Upper lobe of left lung (tissue), 6 donors: ENCODE results near the gene PLSCR2. TPM values are rescaled to one million over a fixed set of nuclear protein-coding genes. Genes with fewer than 3 reads are reported as not detected.

ENCODE experiments used
- ATAC-seq, 2 donors: fragments of 200-7000 bp; cut with Tn5 transposase; one replicate each; pipeline ENCODE4 v1.9.1; 2022; ENCODE audit warnings: mild to moderate bottlenecking in 2 of 2, moderate library complexity in 2 of 2; ENCODE audit not compliant: low FRiP score in 2 of 2
- DNase-seq, 2 donors: peaks; one replicate each; pipeline ENCODE4 v3.0.0-alpha.2; 2019 to 2020
- H3K27ac ChIP-seq, 4 donors: fragments of 200-600 bp; sonication (generic); one replicate each; pipeline ENCODE4 v1.5.1; 2016 to 2019
- H3K27me3 ChIP-seq, 4 donors: fragments of 200-600 bp; sonication (generic); one replicate each; pipeline ENCODE4 v1.5.1; 2017 to 2019
- H3K36me3 ChIP-seq, 4 donors: fragments of 200-600 bp; sonication (generic); one replicate each; pipeline ENCODE4 v1.5.1; 2016 to 2019
- H3K4me1 ChIP-seq, 4 donors: fragments of 200-600 bp; sonication (generic); one replicate each; pipeline ENCODE4 v1.5.1; 2018 to 2019
- H3K4me3 ChIP-seq, 4 donors: fragments of 200-600 bp; sonication (generic); one replicate each; pipeline ENCODE4 v1.5.1; 2017 to 2019; ENCODE audit warnings: mild to moderate bottlenecking in 2 of 4, moderate library complexity in 1 of 4
- H3K9me3 ChIP-seq, 4 donors: fragments of 200-600 bp; sonication (generic); one replicate each; pipeline ENCODE4 v1.5.1; 2018 to 2019
- EP300 ChIP-seq, 4 donors: sonication (generic); formaldehyde crosslinking; IDR thresholded peaks; one replicate each; pipeline ENCODE4 v1.5.1; 2017; ENCODE audit warnings: antibody characterized with exemption in 4 of 4, control low read depth in 2 of 4
- POLR2A ChIP-seq, 4 donors: fragments of 450-650 bp; IDR thresholded peaks; one replicate each; pipeline ENCODE4 v1.5.1; 2016 to 2017; ENCODE audit warnings: antibody characterized with exemption in 4 of 4, mild to moderate bottlenecking in 2 of 4
- POLR2AphosphoS5 ChIP-seq, 2 donors: sonication (generic); formaldehyde crosslinking; IDR thresholded peaks; one replicate each; pipeline ENCODE4 v1.5.1; 2017; ENCODE audit warnings: antibody characterized with exemption in 2 of 2
- WGBS, 2 donors: methylation state at CpG; one replicate each; pipeline ENCODE4 v1.1.5; 2017 to 2018; 5-methylcytosine and 5-hydroxymethylcytosine counted together
- total RNA-seq, 6 donors: library from RNA; depleted of rRNA in 4 of 6; stranded (reverse); fragments of >200 nt in 4 of 6; gene quantifications; one replicate each; pipeline versions ENCODE4 v1.1.0 to v1.2.1, GENCODE V29; 2016 to 2021
- TF ChIP-seq, protein P1 (sequence below), 6 experiments: fragments of 450-650 bp in 4 of 6; fragments of 200-600 bp in 2 of 6; sonication (generic) in 2 of 6; IDR thresholded peaks; one replicate each; pipeline ENCODE4 v1.5.1; 2016 to 2019; ENCODE audit warnings: antibody characterized with exemption in 6 of 6
- donor health status: DM: no; HTN: no; CAD: no; lungs with moderate emphysema.
- donor health status: DM: no; HTN: yes; CAD: no; lungs with severe emphysema.

PLSCR2 gene
- total RNA-seq, 6 donors from 2014 or later, result 0.31 TPM; not detected in 5

DNA sequence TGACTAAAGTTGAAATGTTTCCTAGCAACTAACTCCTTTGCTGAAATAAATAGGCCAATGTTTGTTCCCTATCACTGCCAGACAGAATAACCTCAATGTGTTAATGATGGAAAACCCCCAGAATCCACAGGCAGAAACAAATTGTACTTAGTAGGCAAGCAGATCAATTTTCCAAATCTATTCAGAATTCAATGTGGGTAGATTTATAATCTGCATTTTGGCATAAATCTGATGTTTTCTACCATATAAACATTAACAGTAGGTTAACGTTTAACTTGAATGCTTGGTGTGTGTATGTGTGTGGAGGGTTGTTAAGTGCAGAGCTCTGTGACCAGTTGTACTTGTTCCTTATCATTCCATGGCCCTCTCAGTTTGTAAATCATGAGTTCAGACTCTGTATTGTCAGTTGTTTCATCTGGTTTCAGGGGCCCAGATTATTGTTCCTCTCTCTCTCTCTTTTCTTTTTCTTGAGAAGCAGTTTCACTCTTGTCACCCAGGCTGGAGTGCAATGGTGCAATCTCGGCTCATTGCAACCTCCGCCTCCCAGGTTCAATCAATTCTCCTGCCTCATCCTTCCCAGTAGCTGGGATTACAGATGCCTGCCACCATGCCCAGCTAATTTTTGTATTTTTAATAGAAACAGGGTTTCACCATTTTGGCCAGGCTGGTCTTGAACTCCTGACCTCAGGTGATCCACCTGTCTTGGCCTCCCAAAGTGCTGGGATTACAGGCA is 42.2 kb upstream of the PLSCR2 start:
- 68 to 70% methylated on average over 3 of the region's 3 CpGs for WGBS, 2 donors
- DNase-seq (no peak), ATAC-seq (no peak)
- Histone ChIP-seq H3K9me3 (no peaks in the 10 kb centered on the region), H3K4me1 (peaks cover 9 to 16% (median 14%) of the 10 kb centered on the region in 4 donors), H3K27ac (peak overlapping the region in 1 of 4 donors; percentile 23), H3K27me3 (no peaks in the 10 kb centered on the region), H3K36me3 (peaks cover 0 to 44% (median 7%) of the 10 kb centered on the region in 4 donors), H3K4me3 (no peak overlapping the region)
- TF ChIP-seq EP300 (IDR thresholded peaks at IDR 0.05) (no peak), POLR2AphosphoS5 (IDR thresholded peaks at IDR 0.05) (no peak), POLR2A (IDR thresholded peaks at IDR 0.05) (no peak)
- TF ChIP-seq, protein P1, sequence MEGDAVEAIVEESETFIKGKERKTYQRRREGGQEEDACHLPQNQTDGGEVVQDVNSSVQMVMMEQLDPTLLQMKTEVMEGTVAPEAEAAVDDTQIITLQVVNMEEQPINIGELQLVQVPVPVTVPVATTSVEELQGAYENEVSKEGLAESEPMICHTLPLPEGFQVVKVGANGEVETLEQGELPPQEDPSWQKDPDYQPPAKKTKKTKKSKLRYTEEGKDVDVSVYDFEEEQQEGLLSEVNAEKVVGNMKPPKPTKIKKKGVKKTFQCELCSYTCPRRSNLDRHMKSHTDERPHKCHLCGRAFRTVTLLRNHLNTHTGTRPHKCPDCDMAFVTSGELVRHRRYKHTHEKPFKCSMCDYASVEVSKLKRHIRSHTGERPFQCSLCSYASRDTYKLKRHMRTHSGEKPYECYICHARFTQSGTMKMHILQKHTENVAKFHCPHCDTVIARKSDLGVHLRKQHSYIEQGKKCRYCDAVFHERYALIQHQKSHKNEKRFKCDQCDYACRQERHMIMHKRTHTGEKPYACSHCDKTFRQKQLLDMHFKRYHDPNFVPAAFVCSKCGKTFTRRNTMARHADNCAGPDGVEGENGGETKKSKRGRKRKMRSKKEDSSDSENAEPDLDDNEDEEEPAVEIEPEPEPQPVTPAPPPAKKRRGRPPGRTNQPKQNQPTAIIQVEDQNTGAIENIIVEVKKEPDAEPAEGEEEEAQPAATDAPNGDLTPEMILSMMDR (IDR thresholded peaks at IDR 0.05), result no peak

DNA sequence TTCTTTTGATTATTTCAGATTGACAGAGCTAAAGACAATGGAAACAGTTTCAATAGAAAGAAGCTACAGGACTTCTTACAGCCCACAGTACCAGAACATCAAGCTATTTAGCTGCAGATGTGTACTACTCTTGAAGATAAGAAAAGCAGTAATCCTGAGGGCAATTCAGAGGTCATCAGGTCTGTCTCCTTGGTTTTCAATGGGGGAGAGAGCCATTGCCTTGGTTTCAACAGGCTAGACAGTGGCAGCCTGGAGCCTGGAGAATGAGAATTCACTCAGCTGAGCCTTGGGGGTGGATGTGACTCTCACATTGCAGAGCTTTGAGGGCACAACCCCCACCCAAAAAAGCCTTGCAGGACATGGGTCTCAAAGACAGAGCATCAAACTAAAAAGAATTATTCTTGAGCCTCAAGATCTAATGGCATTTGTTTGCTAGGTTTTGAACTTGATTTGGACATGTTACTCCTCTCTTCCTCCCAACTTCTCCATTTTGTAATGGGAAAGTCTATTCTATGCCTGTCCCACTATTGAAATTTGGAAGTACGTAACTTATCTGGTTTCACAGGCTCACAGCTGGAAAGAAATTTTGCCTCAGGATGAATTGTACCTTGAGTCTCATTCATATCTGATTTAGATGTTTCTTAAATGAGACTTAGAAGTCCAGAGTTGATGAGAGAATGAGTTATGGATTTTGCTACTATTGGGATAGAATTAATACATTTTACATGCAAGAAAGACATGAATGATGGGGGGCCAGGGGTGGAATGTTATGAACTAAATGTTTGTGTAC is 38.2 kb upstream of the PLSCR2 start:
- TF ChIP-seq POLR2A (IDR thresholded peaks at IDR 0.05) (no peak), EP300 (IDR thresholded peaks at IDR 0.05) (no peak), POLR2AphosphoS5 (IDR thresholded peaks at IDR 0.05) (no peak)
- TF ChIP-seq, protein P1 (IDR thresholded peaks at IDR 0.05), result no peak
- DNase-seq, result no peak
- H3K9me3 ChIP-seq, result no peaks in the 10 kb centered on the region
- peaks cover 22 to 36% (median 29%) of the 10 kb centered on the region in 4 donors for H3K4me1 ChIP-seq
- 79 to 94% methylated on average over 1 of the region's 1 CpG for WGBS, 2 donors
- H3K4me3 ChIP-seq, result no peak overlapping the region
- peaks cover 0 to 4% (median 0%) of the 10 kb centered on the region in 4 donors for H3K36me3 ChIP-seq
- H3K27ac ChIP-seq, result peak overlapping the region in 3 of 4 donors; percentile 1 to 56 (median 56)
- no peaks in the 10 kb centered on the region for H3K27me3 ChIP-seq
- ATAC-seq, result no peak

DNA sequence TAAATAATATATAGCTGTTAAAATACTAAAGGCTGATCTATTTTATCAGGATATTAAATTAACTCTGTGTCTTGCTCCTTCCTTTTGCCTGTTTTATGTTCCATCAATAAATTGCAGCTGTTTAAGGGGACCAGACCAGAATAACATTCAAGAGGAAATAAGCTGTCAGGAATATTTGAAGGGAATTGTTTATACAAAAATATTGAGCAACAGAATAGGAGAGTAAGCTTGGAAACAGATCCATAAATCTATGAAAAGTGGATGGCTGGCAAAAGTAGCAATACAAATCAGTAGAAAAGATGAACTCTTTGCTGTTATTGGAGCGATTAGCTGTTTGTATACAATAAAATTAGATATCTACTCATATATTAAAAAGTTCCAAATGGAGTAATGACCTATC is 36.2 kb upstream of the PLSCR2 start:
- Histone ChIP-seq H3K9me3 (no peaks in the 10 kb centered on the region), H3K4me1 (peaks cover 20 to 33% (median 25%) of the 10 kb centered on the region in 4 donors), H3K27ac (no peak overlapping the region), H3K36me3 (no peaks in the 10 kb centered on the region), H3K27me3 (no peaks in the 10 kb centered on the region), H3K4me3 (no peak overlapping the region)
- ATAC-seq, result no peak
- DNase-seq, result no peak
- 88% methylated on average over 1 of the region's 1 CpG for WGBS, 2 donors
- TF ChIP-seq EP300 (IDR thresholded peaks at IDR 0.05) (no peak), POLR2A (IDR thresholded peaks at IDR 0.05) (no peak), POLR2AphosphoS5 (IDR thresholded peaks at IDR 0.05) (no peak)
- TF ChIP-seq, protein P1 (IDR thresholded peaks at IDR 0.05), result no peak

DNA sequence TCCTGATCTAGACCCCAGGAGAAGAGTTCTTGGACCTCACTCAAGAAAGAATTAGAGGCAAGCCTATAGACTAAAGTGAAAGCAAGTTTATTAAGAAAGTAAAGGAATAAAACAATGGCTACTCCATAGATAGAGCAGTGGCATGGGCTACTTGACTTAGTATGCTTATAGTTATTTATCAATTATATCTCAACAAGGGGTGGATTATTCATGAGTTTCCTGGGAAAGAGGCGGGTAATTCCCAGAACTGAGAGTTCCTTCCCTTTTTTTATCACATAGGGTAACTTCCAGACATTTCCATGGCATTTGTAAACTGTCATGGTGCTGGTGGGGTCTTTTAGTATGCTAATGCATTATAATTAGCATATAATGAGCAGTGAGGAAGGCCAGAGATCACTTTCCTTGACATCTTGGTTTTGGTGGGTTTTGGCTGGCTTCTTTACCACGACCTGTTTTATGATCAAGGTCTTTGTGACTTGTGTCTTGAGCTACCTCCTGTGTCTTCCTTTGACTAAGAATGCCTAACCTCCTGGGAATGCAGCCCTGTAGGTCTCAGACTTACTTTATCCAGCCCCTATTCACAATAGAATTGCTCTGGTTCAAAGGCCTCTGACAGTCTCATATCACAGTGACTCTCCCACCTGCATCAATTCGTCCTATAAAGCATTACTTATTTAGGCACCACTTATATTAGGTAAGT is 35.3 kb upstream of the PLSCR2 start:
- H3K36me3 ChIP-seq, result no peaks in the 10 kb centered on the region
- no peak overlapping the region for H3K4me3 ChIP-seq
- H3K9me3 ChIP-seq, result no peaks in the 10 kb centered on the region
- TF ChIP-seq EP300 (IDR thresholded peaks at IDR 0.05) (no peak), POLR2AphosphoS5 (IDR thresholded peaks at IDR 0.05) (peak in 1 of 2 donors; percentile 8)
- peak overlapping the region in 1 of 4 donors; percentile 8 for H3K27ac ChIP-seq
- WGBS, 2 donors, result 65 to 83% methylated on average over 3 of the region's 3 CpGs
- ATAC-seq (no peak), DNase-seq (no peak)
- H3K27me3 ChIP-seq, result no peaks in the 10 kb centered on the region
- H3K4me1 ChIP-seq, result peaks cover 20 to 33% (median 25%) of the 10 kb centered on the region in 4 donors
